WTC11 (cell line): ENCODE measurements around the gene TMED9. TPM values are rescaled to one million over a fixed set of nuclear protein-coding genes. Genes with fewer than 3 reads are reported as not detected.
A peak's percentile ranks its signal among the peaks of the same experiment; 100 is the strongest.

Experiments
- ATAC-seq: fragments of 200-7000 bp; cut with Tn5 transposase; 2 replicates; pipeline ENCODE4 v1.10.0; 2021; ENCODE audit warnings: mild to moderate bottlenecking, moderate library complexity
- CTCF ChIA-PET: fragments of 300-600 bp; sonication (Branson Sonifier 250); formaldehyde crosslinking; loops from one replicate; lab custom pipeline; 2021; ENCODE audit warnings: antibody characterized with exemption; lab: Charles Lee
- POLR2A ChIA-PET: fragments of 350-600 bp; sonication (Branson Sonifier 250); formaldehyde crosslinking; loops from one replicate; lab custom pipeline; 2021; ENCODE audit warnings: antibody characterized with exemption; lab: Charles Lee
- DNase-seq: peaks from one replicate; pipeline ENCODE4 v3.0.0; 2021; ENCODE audit warnings: low spot score
- H3K27ac Mint-ChIP-seq: 2 replicates; pipeline ENCODE4 v1.8.0; 2021; ENCODE audit warnings: mixed read lengths
- H3K27me3 Mint-ChIP-seq: 2 replicates; pipeline ENCODE4 v1.8.0; 2021; ENCODE audit warnings: low read depth, mild to moderate bottlenecking, moderate library complexity, mixed read lengths
- H3K36me3 Mint-ChIP-seq: 2 replicates; pipeline ENCODE4 v1.8.0; 2021; ENCODE audit warnings: mixed read lengths
- H3K4me1 Mint-ChIP-seq: 2 replicates; pipeline ENCODE4 v1.8.0; 2022; ENCODE audit warnings: mixed read lengths
- H3K4me3 Mint-ChIP-seq: 2 replicates; pipeline ENCODE4 v1.8.0; 2021; ENCODE audit warnings: mild to moderate bottlenecking, moderate library complexity, mixed read lengths
- H3K9me3 Mint-ChIP-seq: 2 replicates; pipeline ENCODE4 v1.8.0; 2021; ENCODE audit warnings: mixed read lengths
- CBFB ChIP-seq: sonication (generic); formaldehyde crosslinking; IDR thresholded peaks from 2 replicates; pipeline ENCODE4 v1.8.1; 2022; ENCODE audit warnings: mild to moderate bottlenecking, low read depth, missing genetic modification reagents
- E2F5 ChIP-seq: sonication (generic); formaldehyde crosslinking; IDR thresholded peaks from 2 replicates; pipeline ENCODE4 v1.8.1; 2022; ENCODE audit warnings: mild to moderate bottlenecking, moderate library complexity, missing genetic modification reagents
- GABPB1 ChIP-seq: sonication (generic); formaldehyde crosslinking; IDR thresholded peaks from 2 replicates; pipeline ENCODE4 v1.8.1; 2023; ENCODE audit warnings: mild to moderate bottlenecking, missing genetic modification reagents
- IRF2 ChIP-seq: sonication (generic); formaldehyde crosslinking; IDR thresholded peaks from 2 replicates; pipeline ENCODE4 v1.8.0; 2022; ENCODE audit warnings: low read depth, missing genetic modification reagents, borderline replicate concordance
- JAZF1 ChIP-seq: fragments of 250-450 bp; sonication (Bioruptor Pico); IDR thresholded peaks from 2 replicates; pipeline ENCODE4 v1.9.0; 2021; ENCODE audit warnings: moderate library complexity, mild to moderate bottlenecking, inconsistent platforms
- NFYB ChIP-seq: sonication (generic); formaldehyde crosslinking; conservative IDR thresholded peaks from 2 replicates; pipeline ENCODE4 v1.8.0; 2022; ENCODE audit warnings: low read depth, missing genetic modification reagents
- SMAD4 ChIP-seq: sonication (generic); formaldehyde crosslinking; IDR thresholded peaks from 2 replicates; pipeline ENCODE4 v1.8.0; 2022; ENCODE audit warnings: mild to moderate bottlenecking, missing genetic modification reagents
- TEAD1 ChIP-seq: sonication (generic); formaldehyde crosslinking; IDR thresholded peaks from 2 replicates; pipeline ENCODE4 v1.8.0; 2022; ENCODE audit warnings: mild to moderate bottlenecking, missing genetic modification reagents
- ZNF416 ChIP-seq: fragments of 250-450 bp; sonication (Bioruptor Pico); IDR thresholded peaks from 2 replicates; pipeline ENCODE4 v1.9.0; 2021; ENCODE audit warnings: mild to moderate bottlenecking, inconsistent platforms
- ZSCAN18 ChIP-seq: fragments of 250-450 bp; sonication (Bioruptor Pico); IDR thresholded peaks from 2 replicates; pipeline ENCODE4 v2.1.2; 2022; ENCODE audit warnings: mild to moderate bottlenecking, moderate library complexity
- total RNA-seq: library from RNA; stranded (reverse); gene quantifications from 3 replicates; pipeline ENCODE4 v1.2.3, GENCODE V29; 2021
- TF ChIP-seq, protein P1 (sequence below): fragments of 250-450 bp; sonication (Bioruptor Pico); IDR thresholded peaks from 2 replicates; pipeline ENCODE4 v1.9.0; 2021; ENCODE audit warnings: mild to moderate bottlenecking, borderline replicate concordance
- TF ChIP-seq, protein P2 (sequence below): sonication (generic); formaldehyde crosslinking; IDR thresholded peaks from 2 replicates; pipeline ENCODE4 v1.8.0; 2023; ENCODE audit warnings: missing genetic modification reagents
- TF ChIP-seq, protein P3 (sequence below): sonication (generic); formaldehyde crosslinking; IDR thresholded peaks from 2 replicates; pipeline ENCODE4 v1.8.1; 2023; ENCODE audit warnings: mild to moderate bottlenecking, moderate library complexity, missing genetic modification reagents
- TF ChIP-seq, protein P4 (sequence below): sonication (generic); formaldehyde crosslinking; IDR thresholded peaks from 2 replicates; pipeline ENCODE4 v1.8.0; 2022; ENCODE audit warnings: missing genetic modification reagents
- TF ChIP-seq, protein P5 (sequence below): sonication (generic); formaldehyde crosslinking; IDR thresholded peaks from 2 replicates; pipeline ENCODE4 v1.8.1; 2022; ENCODE audit warnings: missing genetic modification reagents, borderline replicate concordance
- TF ChIP-seq, protein P6 (sequence below): sonication (generic); formaldehyde crosslinking; IDR thresholded peaks from 2 replicates; pipeline ENCODE4 v1.8.0; 2022; ENCODE audit warnings: mild to moderate bottlenecking, missing genetic modification reagents
- TF ChIP-seq, protein P7 (sequence below): sonication (generic); formaldehyde crosslinking; IDR thresholded peaks from 2 replicates; pipeline ENCODE4 v1.8.0; 2022; ENCODE audit warnings: mild to moderate bottlenecking, missing genetic modification reagents

Gene TMED9
- total RNA-seq, 1 experiment from 2014 or later, result 164 TPM

DNA sequence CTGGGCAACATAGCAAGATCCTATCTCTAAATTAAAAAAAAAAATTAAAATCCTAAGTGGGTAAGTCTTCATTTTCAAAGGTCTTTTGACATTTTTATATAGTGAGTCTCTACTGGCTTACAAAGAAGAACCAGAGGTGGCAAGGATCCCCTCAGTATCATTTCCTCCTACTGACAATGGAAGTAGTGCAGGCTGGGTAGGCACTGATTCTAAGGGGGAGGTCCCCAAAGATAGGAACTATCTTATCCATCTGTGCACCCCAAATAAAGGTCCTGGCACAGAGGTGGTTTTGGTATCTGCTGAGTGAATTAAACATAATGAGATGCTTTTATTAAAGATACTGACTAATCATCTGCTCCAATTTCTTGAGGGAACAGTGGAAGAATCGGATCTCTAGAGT is 41.9 kb upstream of the TMED9 start (continued):
- TF ChIP-seq, protein P1, sequence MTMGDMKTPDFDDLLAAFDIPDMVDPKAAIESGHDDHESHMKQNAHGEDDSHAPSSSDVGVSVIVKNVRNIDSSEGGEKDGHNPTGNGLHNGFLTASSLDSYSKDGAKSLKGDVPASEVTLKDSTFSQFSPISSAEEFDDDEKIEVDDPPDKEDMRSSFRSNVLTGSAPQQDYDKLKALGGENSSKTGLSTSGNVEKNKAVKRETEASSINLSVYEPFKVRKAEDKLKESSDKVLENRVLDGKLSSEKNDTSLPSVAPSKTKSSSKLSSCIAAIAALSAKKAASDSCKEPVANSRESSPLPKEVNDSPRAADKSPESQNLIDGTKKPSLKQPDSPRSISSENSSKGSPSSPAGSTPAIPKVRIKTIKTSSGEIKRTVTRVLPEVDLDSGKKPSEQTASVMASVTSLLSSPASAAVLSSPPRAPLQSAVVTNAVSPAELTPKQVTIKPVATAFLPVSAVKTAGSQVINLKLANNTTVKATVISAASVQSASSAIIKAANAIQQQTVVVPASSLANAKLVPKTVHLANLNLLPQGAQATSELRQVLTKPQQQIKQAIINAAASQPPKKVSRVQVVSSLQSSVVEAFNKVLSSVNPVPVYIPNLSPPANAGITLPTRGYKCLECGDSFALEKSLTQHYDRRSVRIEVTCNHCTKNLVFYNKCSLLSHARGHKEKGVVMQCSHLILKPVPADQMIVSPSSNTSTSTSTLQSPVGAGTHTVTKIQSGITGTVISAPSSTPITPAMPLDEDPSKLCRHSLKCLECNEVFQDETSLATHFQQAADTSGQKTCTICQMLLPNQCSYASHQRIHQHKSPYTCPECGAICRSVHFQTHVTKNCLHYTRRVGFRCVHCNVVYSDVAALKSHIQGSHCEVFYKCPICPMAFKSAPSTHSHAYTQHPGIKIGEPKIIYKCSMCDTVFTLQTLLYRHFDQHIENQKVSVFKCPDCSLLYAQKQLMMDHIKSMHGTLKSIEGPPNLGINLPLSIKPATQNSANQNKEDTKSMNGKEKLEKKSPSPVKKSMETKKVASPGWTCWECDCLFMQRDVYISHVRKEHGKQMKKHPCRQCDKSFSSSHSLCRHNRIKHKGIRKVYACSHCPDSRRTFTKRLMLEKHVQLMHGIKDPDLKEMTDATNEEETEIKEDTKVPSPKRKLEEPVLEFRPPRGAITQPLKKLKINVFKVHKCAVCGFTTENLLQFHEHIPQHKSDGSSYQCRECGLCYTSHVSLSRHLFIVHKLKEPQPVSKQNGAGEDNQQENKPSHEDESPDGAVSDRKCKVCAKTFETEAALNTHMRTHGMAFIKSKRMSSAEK (CRISPR knock-in tag), result no peak
- TF ChIP-seq CBFB (CRISPR knock-in tag), result no peak
- TF ChIP-seq, protein P2, sequence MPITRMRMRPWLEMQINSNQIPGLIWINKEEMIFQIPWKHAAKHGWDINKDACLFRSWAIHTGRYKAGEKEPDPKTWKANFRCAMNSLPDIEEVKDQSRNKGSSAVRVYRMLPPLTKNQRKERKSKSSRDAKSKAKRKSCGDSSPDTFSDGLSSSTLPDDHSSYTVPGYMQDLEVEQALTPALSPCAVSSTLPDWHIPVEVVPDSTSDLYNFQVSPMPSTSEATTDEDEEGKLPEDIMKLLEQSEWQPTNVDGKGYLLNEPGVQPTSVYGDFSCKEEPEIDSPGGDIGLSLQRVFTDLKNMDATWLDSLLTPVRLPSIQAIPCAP (CRISPR knock-in tag), result no peak
- TF ChIP-seq, all 79 proteins: peak for 0

DNA sequence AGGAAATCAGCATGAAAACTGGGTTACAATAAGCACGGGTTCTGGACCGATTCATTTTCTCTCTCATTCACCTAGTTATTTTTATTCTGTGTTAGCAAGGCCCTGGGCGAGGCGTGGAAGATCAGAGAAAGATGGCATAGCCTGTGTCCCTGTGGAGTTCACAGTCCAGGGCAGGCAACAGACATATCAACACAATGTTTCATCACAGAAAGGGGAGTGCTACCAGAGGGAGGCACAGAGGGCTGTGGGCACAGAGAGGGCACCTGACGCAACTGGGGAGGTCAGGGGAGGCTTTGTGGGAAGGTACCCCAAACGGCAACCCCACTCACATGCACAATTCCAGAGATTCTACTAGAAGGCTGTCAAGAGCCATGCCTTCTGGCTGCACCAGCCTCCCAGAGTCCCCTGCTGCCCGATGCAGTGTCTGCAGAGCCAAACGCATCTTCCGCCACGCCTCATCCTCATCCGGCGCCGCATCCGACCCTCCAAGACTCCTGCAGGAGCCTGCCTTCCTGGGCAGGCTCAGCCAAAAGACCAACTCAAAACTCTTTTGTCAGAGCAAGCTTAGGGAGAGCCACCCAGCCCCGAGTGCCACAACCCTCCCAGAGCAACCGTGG is 39.1 kb upstream of the TMED9 start:
- peaks cover 3% of the 10 kb centered on the region for H3K9me3 Mint-ChIP-seq
- H3K27me3 Mint-ChIP-seq, result peaks cover 6% of the 10 kb centered on the region
- ATAC-seq (0 out of 2 replicates have a peak, but pooled peaks have one; percentile 7), DNase-seq (no peak)
- H3K4me1 Mint-ChIP-seq, result peaks cover 30% of the 10 kb centered on the region
- POLR2A ChIA-PET, result interaction anchor here (1.2 to 1.4 kb wide), 2 partner anchors 54 to 56 kb away, joined by 3 to 4 read pairs; no protein-coding TSS in a partner anchor
- peaks cover 18% of the 10 kb centered on the region for H3K36me3 Mint-ChIP-seq
- peak overlapping the region; percentile 83 for H3K4me3 Mint-ChIP-seq
- CTCF ChIA-PET, result interaction anchor here (1.0 to 1.4 kb wide), 3 partner anchors 39 to 243 kb away, joined by 3 to 4 read pairs (median 3); partner anchors contain the start of gene TMED9
- H3K27ac Mint-ChIP-seq, result peak overlapping the region; percentile 50; the same call in 1 of the 2 replicates
- TF ChIP-seq GABPB1 (CRISPR knock-in tag) (no peak), ZNF416 (no peak), IRF2 (CRISPR knock-in tag) (no peak), NFYB (CRISPR knock-in tag) (no peak), SMAD4 (no peak), JAZF1 (CRISPR knock-in tag) (no peak), E2F5 (no peak), ZSCAN18 (CRISPR knock-in tag) (no peak), TEAD1 (CRISPR knock-in tag) (no peak)
- TF ChIP-seq, protein P3, sequence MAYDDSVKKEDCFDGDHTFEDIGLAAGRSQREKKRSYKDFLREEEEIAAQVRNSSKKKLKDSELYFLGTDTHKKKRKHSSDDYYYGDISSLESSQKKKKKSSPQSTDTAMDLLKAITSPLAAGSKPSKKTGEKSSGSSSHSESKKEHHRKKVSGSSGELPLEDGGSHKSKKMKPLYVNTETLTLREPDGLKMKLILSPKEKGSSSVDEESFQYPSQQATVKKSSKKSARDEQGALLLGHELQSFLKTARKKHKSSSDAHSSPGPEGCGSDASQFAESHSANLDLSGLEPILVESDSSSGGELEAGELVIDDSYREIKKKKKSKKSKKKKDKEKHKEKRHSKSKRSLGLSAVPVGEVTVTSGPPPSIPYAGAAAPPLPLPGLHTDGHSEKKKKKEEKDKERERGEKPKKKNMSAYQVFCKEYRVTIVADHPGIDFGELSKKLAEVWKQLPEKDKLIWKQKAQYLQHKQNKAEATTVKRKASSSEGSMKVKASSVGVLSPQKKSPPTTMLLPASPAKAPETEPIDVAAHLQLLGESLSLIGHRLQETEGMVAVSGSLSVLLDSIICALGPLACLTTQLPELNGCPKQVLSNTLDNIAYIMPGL (CRISPR knock-in tag), result no peak
- TF ChIP-seq, protein P4, sequence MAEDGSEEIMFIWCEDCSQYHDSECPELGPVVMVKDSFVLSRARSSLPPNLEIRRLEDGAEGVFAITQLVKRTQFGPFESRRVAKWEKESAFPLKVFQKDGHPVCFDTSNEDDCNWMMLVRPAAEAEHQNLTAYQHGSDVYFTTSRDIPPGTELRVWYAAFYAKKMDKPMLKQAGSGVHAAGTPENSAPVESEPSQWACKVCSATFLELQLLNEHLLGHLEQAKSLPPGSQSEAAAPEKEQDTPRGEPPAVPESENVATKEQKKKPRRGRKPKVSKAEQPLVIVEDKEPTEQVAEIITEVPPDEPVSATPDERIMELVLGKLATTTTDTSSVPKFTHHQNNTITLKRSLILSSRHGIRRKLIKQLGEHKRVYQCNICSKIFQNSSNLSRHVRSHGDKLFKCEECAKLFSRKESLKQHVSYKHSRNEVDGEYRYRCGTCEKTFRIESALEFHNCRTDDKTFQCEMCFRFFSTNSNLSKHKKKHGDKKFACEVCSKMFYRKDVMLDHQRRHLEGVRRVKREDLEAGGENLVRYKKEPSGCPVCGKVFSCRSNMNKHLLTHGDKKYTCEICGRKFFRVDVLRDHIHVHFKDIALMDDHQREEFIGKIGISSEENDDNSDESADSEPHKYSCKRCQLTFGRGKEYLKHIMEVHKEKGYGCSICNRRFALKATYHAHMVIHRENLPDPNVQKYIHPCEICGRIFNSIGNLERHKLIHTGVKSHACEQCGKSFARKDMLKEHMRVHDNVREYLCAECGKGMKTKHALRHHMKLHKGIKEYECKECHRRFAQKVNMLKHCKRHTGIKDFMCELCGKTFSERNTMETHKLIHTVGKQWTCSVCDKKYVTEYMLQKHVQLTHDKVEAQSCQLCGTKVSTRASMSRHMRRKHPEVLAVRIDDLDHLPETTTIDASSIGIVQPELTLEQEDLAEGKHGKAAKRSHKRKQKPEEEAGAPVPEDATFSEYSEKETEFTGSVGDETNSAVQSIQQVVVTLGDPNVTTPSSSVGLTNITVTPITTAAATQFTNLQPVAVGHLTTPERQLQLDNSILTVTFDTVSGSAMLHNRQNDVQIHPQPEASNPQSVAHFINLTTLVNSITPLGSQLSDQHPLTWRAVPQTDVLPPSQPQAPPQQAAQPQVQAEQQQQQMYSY (CRISPR knock-in tag), result no peak
- TF ChIP-seq, protein P5, sequence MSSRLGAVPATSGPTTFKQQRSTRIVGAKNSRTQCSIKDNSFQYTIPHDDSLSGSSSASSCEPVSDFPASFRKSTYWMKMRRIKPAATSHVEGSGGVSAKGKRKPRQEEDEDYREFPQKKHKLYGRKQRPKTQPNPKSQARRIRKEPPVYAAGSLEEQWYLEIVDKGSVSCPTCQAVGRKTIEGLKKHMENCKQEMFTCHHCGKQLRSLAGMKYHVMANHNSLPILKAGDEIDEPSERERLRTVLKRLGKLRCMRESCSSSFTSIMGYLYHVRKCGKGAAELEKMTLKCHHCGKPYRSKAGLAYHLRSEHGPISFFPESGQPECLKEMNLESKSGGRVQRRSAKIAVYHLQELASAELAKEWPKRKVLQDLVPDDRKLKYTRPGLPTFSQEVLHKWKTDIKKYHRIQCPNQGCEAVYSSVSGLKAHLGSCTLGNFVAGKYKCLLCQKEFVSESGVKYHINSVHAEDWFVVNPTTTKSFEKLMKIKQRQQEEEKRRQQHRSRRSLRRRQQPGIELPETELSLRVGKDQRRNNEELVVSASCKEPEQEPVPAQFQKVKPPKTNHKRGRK, result no peak
- TF ChIP-seq, protein P6, sequence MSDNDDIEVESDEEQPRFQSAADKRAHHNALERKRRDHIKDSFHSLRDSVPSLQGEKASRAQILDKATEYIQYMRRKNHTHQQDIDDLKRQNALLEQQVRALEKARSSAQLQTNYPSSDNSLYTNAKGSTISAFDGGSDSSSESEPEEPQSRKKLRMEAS (CRISPR knock-in tag), result no peak
- TF ChIP-seq, protein P7, sequence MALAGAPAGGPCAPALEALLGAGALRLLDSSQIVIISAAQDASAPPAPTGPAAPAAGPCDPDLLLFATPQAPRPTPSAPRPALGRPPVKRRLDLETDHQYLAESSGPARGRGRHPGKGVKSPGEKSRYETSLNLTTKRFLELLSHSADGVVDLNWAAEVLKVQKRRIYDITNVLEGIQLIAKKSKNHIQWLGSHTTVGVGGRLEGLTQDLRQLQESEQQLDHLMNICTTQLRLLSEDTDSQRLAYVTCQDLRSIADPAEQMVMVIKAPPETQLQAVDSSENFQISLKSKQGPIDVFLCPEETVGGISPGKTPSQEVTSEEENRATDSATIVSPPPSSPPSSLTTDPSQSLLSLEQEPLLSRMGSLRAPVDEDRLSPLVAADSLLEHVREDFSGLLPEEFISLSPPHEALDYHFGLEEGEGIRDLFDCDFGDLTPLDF (CRISPR knock-in tag), result no peak
